ENCODE results near the gene ABCA4. TPM values are rescaled to one million over a fixed set of nuclear protein-coding genes. Genes with fewer than 3 reads are reported as not detected.
A peak's percentile ranks its signal among the peaks of the same experiment; 100 is the strongest.

The ABCA4 gene
- total RNA-seq, 1 experiment from 2014 or later: not detected

GRCh38 chr1:94009304-94009703, 111.6 kb downstream of the ABCA4 start:
- ChIA-PET POLR2A (interaction anchor here (0.7 kb wide), 1 partner anchor 227 kb away, joined by 4 read pairs; no protein-coding TSS in a partner anchor), CTCF (interaction anchor here (5.4 kb wide), 1 partner anchor 17 kb away, joined by 28 read pairs; no protein-coding TSS in a partner anchor)
- Mint-ChIP-seq H3K9me3 (ENCODE audit: unreplicated experiment) (no peaks in the 10 kb centered on the region), H3K4me1 (ENCODE audit: insufficient read depth, unreplicated experiment) (peaks cover 10% of the 10 kb centered on the region), H3K27me3 (ENCODE audit: insufficient read depth, unreplicated experiment) (no peaks in the 10 kb centered on the region), H3K36me3 (ENCODE audit: insufficient read depth, unreplicated experiment) (peaks cover 5% of the 10 kb centered on the region), H3K27ac (ENCODE audit: low read depth, unreplicated experiment) (no peak overlapping the region), H3K4me3 (ENCODE audit: unreplicated experiment) (no peak overlapping the region)
- intact Hi-C loops (cut with micrococcal nuclease): loop anchor here (10.0 kb wide), 1 partner anchor 85 kb away; no protein-coding TSS in a partner anchor
- no peak for DNase-seq (ENCODE audit: unreplicated experiment)
- BruUV-seq (replicated peaks): no TSS peak
- no peak for TF ChIP-seq CTCF (IDR thresholded peaks at IDR 0.05; ENCODE audit: unreplicated experiment)

GRCh38 chr1:94006604-94007003, 114.3 kb downstream of the ABCA4 start:
- no peaks in the 10 kb centered on the region for H3K27me3 Mint-ChIP-seq (ENCODE audit: insufficient read depth, unreplicated experiment)
- no peaks in the 10 kb centered on the region for H3K9me3 Mint-ChIP-seq (ENCODE audit: unreplicated experiment)
- CTCF ChIA-PET: interaction anchor here (1.2 kb wide), 2 partner anchors 24 to 98 kb away, joined by 3 to 5 read pairs; partner anchors contain the start of gene GCLM
- H3K4me3 Mint-ChIP-seq (ENCODE audit: unreplicated experiment): no peak overlapping the region
- POLR2A ChIA-PET: no interaction called here
- no TSS peak for BruUV-seq (replicated peaks)
- no peak for DNase-seq (ENCODE audit: unreplicated experiment)
- intact Hi-C loops (cut with micrococcal nuclease): loop anchor here (10.0 kb wide), 1 partner anchor 82 kb away; no protein-coding TSS in a partner anchor
- no peaks in the 10 kb centered on the region for H3K36me3 Mint-ChIP-seq (ENCODE audit: insufficient read depth, unreplicated experiment)
- H3K4me1 Mint-ChIP-seq (ENCODE audit: insufficient read depth, unreplicated experiment): peaks cover 17% of the 10 kb centered on the region
- no peak overlapping the region for H3K27ac Mint-ChIP-seq (ENCODE audit: low read depth, unreplicated experiment)
- TF ChIP-seq CTCF (IDR thresholded peaks at IDR 0.05; ENCODE audit: unreplicated experiment): no peak

- Mint-ChIP-seq H3K4me1 (ENCODE audit: insufficient read depth, unreplicated experiment) (peaks cover 17% of the 10 kb centered on the region), H3K27ac (ENCODE audit: low read depth, unreplicated experiment) (no peak overlapping the region), H3K36me3 (ENCODE audit: insufficient read depth, unreplicated experiment) (no peaks in the 10 kb centered on the region), H3K9me3 (ENCODE audit: unreplicated experiment) (no peaks in the 10 kb centered on the region), H3K27me3 (ENCODE audit: insufficient read depth, unreplicated experiment) (no peaks in the 10 kb centered on the region), H3K4me3 (ENCODE audit: unreplicated experiment) (no peak overlapping the region)
- peak; percentile 75 for DNase-seq (ENCODE audit: unreplicated experiment)
- ChIA-PET POLR2A (interaction anchor here (1.0 kb wide), 1 partner anchor 10 kb away, joined by 3 read pairs; no protein-coding TSS in a partner anchor), CTCF (no interaction called here)
- no TSS peak for BruUV-seq (replicated peaks)
- TF ChIP-seq CTCF (IDR thresholded peaks at IDR 0.05; ENCODE audit: unreplicated experiment): no peak
- intact Hi-C loops (cut with micrococcal nuclease): loop anchor here (10.0 kb wide), 1 partner anchor 80 kb away; no protein-coding TSS in a partner anchor
These were observed 116.0 kb downstream of the ABCA4 start for GRCh38 chr1:94004924-94005323.

- DNase-seq (ENCODE audit: unreplicated experiment): no peak
- no peak for TF ChIP-seq CTCF (IDR thresholded peaks at IDR 0.05; ENCODE audit: unreplicated experiment)
- Mint-ChIP-seq H3K27me3 (ENCODE audit: insufficient read depth, unreplicated experiment) (no peaks in the 10 kb centered on the region), H3K27ac (ENCODE audit: low read depth, unreplicated experiment) (no peak overlapping the region), H3K4me1 (ENCODE audit: insufficient read depth, unreplicated experiment) (peaks cover 17% of the 10 kb centered on the region), H3K36me3 (ENCODE audit: insufficient read depth, unreplicated experiment) (no peaks in the 10 kb centered on the region), H3K9me3 (ENCODE audit: unreplicated experiment) (no peaks in the 10 kb centered on the region), H3K4me3 (ENCODE audit: unreplicated experiment) (no peak overlapping the region)
- ChIA-PET POLR2A (no interaction called here), CTCF (no interaction called here)
- no TSS peak for BruUV-seq (replicated peaks)
- intact Hi-C loops (cut with micrococcal nuclease): loop anchor here (10.0 kb wide), 1 partner anchor 77 kb away; no protein-coding TSS in a partner anchor
These were observed 118.7 kb downstream of the ABCA4 start for GRCh38 chr1:94002046-94002787.
